Stimulated activated CD4-positive, alpha-beta T cell treated with anti-CD3 and anti-CD28 coated beads, Interleukin-4, amount 100 ng/mL, for 4 hours (primary cell): ENCODE measurements around the gene GMEB2.
"Not testable (repeated sequence)": the region's sequence is repeated elsewhere in the genome, so short reads cannot be mapped to it uniquely, and the experiment has no call there.

ENCODE experiments used
- DNase-seq, 2 experiments: peaks; one replicate each; pipeline ENCODE4 v3.0.0-alpha.2; 2020

The GMEB2 gene

DNA sequence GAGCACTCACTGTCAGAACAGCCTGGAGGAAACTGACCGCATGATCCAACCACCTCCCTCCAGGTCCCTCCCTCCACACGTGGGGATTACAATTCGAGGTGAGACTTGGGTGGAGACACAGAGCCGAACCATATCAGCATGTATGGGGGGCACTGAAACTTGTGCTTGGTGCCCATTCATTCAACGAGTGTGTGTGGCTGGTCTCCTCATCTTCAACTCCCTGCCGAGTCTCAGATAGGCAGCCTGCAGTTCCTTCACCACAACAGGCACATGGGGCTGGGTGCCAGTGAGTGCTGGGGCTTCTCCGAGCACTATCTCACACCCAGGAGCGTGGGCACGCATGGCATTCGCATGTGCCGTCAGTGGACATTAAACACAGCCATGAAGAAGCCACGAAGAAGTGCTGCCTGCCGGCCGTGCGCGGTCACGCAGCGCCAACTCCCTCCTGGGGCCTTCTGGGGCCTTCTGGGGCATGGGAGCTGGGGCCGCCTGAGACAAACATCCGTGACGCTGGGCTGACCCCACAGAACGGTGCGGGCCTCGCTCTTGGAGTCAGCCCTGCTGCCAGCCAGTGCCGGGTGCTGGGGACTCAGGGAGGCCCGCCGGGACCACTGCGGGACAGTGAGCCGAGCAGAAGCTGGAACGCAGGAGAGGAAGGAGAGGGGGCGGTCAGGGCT, 30.5 kb upstream of the GMEB2 start:
- no peak for DNase-seq

DNA sequence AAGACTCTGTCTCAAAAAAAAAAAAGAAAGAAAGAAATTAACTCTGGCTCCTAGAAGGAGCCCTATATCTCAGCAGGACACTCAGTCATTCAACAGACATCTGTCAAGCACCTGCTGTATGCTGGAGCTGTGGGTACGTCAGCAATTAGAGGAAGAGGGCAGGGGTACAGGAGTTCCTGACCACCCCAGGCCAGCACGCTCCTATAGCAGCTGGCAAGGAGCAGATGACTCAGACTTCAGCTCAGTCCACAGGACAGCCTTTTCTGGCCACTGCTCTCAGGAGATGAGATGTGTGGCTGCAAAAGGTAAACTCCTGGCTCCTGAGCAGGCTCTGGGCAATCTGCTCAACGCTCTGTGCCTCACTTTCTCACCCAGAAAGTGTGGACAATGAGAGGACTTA, 29.6 kb upstream of the GMEB2 start:
- no peak for DNase-seq

DNA sequence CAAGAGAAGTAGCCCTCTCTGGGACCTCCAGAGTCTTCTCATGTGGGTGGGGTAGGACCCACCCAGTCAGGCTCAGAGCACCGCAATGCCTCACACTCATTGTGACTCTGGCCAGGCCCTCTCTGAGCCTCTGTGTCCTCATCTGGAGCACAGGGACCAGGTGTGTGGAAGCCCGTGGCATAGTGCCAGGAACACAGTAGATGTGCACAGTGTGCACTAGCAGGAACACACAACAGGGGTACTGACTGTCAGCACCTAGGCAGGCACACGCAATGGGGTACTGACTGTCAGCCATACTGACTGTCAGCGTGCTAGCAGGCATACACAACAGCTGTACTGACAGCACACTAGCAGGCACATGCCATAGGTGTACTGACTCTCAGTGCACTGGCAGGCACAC, 28.3 kb upstream of the GMEB2 start:
- DNase-seq: no peak

DNA sequence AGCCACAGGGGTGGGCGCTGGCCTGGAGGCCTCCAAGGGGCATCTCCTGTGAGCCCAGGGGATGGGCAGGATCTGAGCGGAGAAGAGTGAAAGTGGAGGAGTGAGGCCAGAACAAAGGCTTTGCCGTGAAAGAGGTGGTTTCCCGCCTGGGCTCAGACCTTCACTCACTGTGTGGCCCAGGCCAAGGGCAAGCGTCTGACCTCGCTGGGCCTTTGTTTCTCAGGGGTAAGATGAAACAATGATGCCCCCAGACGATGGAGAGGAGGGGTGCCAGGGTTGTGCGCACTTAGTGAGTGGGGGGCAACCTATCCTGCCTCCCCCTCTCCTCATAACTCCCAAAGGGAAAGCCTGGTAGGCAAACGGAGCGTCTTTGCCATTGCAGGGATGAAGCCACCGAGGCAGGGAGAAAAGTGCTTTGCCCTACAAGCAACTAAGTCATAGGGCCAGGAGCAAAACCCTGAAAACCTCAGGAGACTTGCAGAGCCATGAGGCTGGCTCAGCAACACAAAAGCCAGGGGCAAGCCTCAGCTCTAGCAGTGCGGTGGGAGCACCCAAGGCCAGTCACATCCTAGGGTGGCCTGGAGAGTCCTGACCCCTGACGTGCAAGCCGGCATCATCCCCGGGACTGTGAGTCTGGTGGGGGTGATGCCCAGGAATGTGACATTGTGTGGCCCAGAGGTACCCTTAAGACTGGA, 27.2 kb upstream of the GMEB2 start:
- DNase-seq: no peak

DNA sequence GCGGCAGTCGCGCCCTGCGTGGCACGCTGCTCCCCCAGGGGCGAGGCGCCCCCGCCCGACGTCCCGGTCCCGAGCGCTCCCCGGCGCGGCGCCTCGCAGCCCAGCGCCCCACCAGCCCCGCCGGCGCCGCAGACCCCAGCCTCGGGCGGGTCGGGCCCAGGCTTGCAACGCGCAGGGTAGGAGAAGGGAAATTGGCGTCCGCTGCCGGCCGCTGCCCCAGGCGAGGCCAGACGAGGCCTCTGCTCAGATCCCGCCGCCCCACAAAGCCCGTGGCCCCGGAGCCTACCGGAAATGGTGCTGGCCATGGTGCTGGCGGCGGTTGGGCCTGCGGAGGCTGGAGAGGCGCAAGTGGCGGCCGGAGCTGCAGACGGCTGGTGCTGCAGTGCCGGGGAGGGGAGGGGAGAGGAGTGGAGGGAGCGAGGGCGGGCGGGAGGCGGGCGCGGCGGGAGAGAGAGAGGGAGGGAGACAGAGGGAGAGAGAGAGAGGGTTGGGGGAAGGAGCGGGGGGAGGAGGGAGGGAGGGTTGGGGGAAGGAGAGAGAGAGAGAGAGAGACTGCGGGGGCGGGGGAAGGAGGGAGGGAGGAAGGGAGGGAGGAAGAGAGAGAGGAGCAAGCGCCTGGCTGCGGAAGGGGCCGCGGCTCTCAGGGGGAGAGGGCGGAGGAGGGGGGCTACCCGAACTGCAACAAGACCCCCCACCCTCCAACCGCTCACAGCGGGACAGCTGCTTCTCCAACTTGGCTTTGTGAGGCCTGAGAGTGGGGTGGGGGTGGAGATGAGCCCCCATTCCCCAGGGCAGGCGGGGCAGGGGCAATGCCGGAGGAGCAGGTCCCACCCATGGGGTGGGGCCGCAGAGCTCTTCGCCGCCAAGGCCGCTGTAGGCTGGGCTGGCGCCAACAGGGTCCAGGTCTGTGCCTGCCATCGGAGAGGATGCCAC, 26.4 kb upstream of the GMEB2 start, which contains the start of gene STMN3:
TSS of gene STMN3 (minus strand) at position 384 of the 933 bp plus-strand sequence. CDS start at position 305, 79 bp downstream.
- DNase-seq: peak; percentile 62 to 65

DNA sequence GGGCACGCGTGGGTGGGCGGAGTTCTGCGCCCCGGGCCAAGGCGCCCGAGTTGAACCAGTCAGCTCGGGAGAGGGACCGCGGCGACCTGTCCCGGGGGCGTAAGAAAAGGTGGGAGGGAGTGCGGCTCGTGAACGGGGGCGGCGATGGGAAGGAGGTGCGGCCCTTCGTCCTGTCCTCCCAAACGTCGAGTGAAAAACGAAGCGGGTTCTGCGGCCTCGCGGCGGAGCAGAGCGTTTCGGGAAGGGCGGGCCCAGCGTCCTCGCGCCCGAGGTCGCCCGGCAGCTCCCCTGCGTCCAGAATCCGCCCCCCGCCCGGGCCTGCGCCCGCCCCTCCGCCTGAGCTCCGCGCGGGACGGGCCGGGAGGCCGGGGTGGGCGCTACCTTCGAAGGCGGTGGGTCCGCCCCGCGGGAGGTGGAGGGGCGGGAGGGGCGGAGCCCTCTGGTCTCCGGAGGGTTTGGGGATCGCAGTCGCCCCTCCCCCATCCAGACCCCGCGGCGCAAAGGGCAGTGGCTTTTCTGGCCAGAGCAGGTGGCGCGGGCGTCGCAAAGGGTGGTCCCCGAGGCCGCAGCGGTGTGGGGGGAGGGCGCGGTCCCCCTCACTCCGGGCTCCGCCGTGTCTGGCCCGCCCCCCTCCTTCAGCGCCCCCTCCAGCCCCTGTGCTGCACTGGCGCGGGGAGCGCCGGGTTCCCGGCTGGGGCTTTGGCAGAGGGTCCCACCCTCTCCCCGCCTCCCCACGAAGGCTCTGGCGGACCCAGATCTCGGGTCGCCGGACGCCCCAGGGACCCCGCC, 25.5 kb upstream of the GMEB2 start:
- DNase-seq: peak; percentile 38 to 63

DNA sequence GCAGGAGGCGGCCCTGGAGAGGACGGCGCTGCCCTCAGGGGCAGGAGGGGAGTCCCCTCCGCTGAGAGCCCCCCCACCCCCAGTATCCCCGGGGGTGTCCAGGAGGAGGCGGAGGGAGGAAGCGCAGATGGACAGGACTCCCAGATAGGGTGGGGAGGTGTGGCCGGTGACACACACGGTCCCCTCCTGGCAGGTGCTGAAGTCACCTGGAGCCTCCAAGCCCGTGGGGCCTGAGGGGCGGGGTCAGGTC, 25.0 kb upstream of the GMEB2 start:
- DNase-seq: no peak

DNA sequence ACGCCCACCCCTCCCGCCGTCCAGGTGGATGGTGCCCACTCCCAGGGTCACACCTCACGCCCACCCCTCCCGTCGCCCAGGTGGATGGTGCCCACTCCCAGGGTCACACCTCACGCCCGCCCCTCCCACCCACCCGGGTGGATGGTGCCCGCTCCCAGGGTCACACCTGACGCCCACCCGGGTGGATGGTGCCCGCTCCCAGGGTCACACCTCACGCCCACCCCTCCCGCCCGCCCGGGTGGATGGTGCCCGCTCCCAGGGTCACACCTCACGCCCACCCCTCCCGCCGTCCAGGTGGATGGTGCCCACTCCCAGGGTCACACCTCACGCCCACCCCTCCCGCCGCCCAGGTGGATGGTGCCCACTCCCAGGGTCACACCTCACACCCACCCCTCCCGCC, 23.6 kb upstream of the GMEB2 start:
- DNase-seq: not testable (repeated sequence)

DNA sequence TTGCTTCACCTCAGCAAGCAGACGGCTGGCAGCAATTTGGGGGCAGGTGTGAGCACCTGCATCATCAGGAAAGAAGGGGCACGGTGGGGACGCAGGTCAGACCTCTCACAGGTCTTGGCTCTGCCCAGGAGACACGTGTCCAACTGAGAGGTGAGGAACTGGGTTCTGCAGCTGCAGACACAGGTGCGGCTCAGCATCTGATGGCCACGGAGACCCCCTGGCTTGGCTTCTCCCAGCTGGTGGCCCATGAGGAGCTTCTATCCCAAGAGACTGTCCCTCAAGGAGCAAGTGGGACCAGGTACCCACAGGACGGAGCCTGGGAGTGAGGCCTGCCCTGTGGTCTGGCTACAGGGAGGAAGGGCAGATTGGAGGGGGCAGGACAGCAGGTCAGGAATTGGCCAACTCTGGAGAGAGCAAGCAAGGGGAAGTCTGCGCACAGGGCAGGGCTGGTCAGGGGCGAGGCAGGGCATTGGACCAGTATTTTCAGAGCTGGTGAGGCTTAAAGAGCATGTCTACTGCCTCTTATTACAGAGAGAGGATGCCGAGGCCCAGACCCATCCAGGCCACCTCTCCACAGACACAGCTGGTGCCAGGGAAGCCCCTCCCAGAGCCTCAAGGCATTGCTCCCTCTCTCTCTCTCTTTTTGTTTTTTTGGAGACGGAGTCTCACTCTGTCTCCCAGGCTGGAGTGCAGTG, 22.1 kb upstream of the GMEB2 start:
- no peak for DNase-seq

DNA sequence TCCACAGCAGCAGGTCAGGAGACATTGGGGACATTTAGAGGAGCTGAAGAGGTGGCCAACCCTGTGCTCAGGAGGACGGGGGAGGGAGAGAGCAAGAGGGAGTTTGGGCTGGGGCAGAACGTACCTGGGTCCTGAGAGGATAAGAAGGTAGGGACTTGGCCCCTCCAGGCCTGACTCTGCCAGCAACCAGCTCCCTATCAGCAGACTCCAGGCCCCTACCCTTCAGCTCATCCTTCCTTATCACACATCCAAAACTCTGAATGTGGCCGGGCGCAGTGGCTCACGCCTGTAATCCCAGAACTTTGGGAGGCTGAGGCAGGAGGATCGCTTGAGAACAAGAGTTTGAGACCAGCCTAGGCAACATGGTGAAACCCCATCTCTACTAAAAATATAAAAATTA, 21.3 kb upstream of the GMEB2 start:
- no peak for DNase-seq

DNA sequence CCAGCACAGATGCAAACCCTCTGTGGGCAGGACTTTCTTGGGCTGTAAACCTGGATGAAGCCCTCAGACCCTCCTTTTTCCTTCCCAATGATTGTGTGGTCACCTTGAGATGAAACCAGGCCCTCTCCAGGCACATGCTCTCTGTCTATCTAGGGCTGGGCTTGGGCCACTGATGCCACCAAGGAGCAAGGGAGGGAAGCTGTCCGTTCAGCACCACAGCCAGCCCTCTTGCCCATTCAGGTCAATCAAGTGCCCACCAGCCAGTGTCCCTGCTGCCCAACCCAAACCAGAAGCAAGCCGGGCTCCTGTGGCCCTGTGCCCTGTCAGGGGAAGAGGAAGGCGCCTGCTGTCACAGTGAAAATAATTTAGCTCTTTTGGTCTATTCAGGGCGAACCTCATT, 18.3 kb upstream of the GMEB2 start:
- DNase-seq: no peak

DNA sequence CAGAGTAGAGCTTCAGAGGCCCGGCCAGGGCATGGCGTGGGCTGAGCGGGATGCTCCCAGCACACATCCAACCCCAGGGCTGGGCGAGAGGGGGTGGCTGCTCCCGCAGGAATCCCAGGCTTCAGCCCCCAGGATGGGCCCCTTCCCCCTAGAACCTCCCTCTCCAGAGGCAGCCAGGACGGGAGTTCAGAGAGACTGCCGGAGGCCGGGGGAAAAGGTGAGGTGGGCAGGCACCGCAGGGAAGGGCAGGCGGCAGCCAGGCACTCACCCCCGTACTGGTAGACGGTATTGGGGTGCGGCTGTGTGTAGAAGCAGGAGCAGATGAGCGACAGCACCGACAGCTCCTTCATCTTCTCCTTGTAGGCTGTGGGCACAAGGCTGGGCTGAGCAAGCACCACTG, 17.0 kb upstream of the GMEB2 start:
- DNase-seq: no peak

DNA sequence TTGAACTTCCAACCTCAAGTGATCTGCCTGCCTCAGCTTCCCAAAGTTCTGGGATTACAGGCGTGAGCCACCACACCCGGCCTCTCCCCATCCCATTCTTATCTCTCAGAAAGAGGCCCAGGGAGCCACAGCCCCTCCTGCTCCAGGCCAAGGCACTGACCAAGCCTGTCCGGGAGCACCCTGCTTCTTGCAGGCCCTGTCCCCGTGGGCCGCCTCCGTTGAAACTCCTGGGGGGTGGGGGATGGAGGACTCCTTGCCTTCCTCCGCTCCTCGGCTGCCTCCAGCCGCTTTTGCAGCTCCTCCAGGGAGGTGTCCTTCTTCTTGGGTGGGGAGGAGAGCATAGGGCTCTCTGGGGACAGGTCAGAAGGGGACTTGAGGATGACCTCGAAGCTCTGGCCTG, 16.6 kb upstream of the GMEB2 start:
- DNase-seq: no peak

DNA sequence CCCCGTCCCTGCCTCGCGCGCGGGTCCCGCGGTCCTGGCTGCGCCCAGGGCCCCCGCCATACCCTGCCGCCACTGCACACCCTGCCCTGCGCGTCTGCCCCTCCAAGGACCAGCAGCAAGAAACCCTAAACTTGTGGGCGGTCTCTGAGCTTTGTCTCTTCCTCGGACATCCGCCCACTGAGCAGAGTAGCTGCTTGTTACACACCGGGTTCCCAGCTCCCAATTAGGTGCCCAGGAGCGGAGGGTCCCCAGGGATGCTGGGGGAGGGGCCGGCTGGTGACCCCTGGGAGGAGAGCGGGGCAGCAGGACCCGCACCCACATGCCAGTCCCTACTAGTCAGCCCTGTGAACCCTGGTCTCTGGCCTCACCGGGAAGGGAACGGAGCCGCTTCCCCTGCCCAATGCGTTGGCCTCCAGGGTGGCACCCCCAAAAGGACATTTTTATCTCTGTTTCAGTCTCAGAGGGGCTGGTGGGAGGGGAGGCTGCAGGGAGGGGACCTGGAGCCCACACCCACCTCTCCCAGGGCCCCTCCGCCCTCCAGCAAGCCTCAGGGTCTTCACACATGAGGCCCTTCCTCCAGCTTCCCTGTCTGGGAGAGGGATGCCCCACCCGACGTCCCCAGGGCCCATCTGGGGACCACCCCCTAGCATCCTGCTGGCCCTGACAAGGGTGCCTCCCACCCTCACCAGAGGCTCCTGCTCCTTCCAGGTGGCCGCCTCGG, 15.8 kb upstream of the GMEB2 start:
- DNase-seq: no peak

DNA sequence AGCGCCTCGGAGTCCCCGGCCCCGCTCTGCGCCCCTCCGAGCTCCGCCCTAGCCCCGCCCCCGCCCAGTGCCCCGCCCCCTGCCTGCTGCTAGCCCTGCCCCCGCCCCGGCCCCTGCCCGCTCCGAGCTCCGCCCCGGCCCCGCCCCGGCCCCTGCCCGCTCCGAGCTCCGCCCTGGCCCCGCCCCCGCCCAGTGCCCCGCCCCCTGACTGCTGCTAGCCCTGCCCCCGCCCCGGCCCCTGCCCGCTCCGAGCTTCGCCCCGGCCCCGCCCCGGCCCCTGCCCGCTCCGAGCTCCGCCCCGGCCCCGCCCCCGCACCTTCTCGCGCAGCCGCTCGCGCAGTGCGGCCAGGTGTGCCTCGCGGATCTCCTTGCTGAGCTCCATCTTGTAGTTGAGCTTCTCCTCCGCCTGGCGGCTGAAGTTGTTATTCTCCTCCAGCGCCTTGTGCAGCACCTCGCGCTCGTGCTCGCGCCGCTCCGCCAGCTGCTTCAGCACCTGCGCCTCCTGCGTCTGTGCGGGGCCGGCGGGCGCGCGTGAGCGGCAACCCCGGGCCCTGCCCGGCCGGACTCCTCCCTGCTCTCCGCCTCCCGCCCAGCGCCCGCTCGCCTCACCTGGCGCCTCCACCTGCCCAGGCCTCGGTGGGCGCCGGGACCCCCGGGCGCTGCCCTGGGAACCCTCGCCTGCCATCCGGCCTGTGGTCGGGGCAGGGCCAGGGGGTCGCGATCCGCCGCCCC, 15.1 kb upstream of the GMEB2 start:
- DNase-seq: peak; percentile 97 to 99

DNA sequence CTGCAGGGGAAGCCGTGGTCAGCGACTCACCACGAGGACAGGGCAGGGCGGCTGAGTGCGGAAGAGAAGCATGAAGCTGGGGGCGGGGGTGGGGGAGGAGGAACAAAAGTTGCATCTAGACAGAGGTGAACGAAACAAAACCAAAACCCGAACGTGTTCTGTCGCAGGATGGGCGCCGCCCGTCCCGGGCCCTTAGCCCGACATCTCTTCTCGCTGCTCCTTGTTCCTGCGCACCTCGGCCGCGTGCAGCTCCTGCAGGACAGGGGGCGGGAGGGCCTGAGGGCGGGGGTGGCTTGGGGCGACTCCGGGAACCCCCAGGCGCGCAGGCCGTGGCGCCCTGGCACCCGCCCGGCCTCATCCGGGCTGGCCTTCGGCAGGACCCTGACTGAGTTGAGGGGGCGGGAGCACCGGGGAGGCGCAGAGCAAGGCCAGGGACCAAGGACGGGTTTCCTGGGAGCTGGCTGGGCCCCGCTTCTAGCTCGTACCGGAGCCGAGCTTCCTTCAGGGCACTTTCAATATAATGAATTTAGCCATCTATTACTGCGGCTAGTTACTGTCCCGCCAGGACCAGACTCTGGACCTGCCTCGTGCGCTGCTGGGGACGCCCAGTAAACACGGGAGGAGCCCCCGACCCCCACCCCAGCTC, 14.4 kb upstream of the GMEB2 start:
- DNase-seq: peak; percentile 51 to 55

DNA sequence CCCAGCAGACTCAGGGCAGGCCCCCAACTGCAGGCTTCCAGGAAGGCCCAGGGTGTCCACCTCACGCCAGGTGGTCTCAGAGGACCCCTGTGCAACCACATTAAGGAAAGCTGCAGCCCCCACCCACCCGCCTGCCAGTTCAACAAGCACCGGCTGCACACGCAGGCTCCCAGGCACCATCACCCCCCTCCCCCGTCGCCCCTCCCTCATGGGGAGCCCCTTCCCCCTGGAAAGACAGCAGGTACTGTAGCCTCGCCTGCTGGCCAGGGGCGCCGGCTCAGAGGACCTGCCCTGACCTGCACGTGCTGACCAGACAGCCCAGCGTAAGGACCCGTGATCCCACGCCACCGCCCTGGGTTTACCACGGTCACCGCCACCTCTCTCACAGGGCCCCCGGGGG, 13.8 kb upstream of the GMEB2 start:
- DNase-seq: not testable (repeated sequence)

DNA sequence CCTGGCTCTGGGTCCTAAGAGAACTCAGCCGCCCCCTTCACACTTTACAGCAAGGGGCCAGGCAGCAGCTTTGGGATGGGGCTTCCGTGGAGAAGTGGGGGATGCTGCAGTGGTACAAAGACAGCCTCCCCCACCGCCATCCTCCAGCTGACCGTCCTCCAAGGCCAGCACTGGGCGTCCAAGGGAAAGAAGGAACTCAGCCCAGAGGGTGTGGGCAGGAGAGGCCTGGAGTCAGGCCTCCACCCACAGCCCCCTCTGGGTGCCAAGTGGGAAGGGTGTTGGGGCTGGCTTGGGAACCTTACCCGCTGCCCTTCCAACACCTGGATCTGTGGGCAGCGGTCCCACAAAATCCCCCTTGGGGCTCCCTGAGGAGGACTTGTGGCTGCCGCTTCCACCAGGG, 13.2 kb upstream of the GMEB2 start:
- DNase-seq: no peak

DNA sequence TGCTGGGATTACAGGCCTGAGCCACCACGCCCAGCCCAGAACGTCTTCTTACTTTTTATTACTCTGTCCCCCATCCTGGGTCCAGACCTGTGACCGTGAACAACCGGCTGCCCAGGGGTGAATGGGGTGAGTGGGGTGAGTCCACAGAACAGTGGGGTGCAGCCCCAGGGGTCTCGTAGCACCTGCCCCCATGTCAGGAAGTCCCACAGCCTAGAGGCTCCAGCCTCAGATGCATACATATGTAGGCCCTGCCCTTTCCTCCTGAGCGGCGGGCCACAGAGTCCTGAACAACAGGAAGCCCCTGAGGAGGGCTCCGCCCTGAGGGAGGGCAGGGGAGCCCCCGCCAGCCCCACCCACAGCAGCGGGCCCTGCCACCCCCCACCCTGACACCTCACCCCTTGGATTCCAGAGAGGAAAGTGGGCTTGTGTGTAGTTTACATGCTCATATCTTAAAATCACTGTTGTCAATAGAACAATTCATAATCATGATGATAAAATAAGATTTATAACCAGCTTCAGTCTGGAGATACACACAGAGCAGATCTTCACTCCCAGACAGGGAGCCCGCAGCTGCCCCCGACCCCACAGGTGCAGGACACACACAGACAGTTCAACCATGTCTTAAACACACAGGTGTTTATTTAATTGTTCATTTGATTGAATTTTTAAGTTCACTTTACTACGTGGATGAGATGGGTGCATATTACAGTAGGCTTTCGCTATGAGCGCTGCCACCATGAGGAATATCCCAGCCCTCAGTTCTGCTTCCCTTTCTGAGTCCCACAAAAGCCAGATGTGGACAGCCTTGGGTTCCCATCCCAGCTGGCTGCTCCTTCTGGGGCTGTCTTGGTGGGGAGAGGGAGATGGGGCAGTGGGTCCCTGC, 12.4 kb upstream of the GMEB2 start:
- peak; percentile 53 to 66 for DNase-seq
